Endothelial cell of umbilical vein (primary cell): Measurements from ENCODE around the gene MYO1H. TPM values are rescaled to one million over a fixed set of nuclear protein-coding genes. Genes with fewer than 3 reads are reported as not detected.

Experiments used
- BruUV-seq: library from RNA; stranded (reverse); fragments of 400-500 nt; replicated peaks from 2 replicates; lab custom pipeline; 2021; lab: Mats Ljungman, UMichigan
- CTCF ChIA-PET: fragments of 300-600, 350-600 bp; sonication (Branson Sonifier 250); formaldehyde crosslinking; loops from one replicate; lab custom pipeline; 2021; ENCODE audit warnings: antibody characterized with exemption, inconsistent platforms; lab: Charles Lee
- POLR2A ChIA-PET: fragments of 300-600, 350-600 bp; sonication (Branson Sonifier 250); formaldehyde crosslinking; loops from one replicate; lab custom pipeline; 2021; ENCODE audit warnings: antibody characterized with exemption, inconsistent platforms; lab: Charles Lee
- DNase-seq: peaks from one replicate; pipeline ENCODE4 v3.0.0-alpha.2; 2011; ENCODE audit warnings: low read depth, low spot score
- FAIRE-seq: peaks from 2 replicates; lab custom pipeline; 2011; peaks lifted over from hg19 to GRCh38; lab: Jason Lieb, UNC
- H2AFZ ChIP-seq: 2 replicates; pipeline ENCODE4 v1.6.0; 2012; ENCODE audit warnings: low read depth, low read length, control low read depth, inconsistent platforms
- H3K27ac ChIP-seq: 2 replicates; pipeline ENCODE4 v1.5.1; 2011; ENCODE audit warnings: low read depth, mild to moderate bottlenecking, control low read depth, low read length, moderate library complexity; ENCODE audit not compliant: insufficient read depth
- H3K27me3 ChIP-seq, 2 experiments: 2 replicates each; pipeline versions ENCODE4 v1.6.0 to v1.6.1; 2011; ENCODE audit warnings: low read length in 2 of 2, mixed read lengths in 1 of 2; ENCODE audit not compliant: control insufficient read depth in 2 of 2, insufficient read depth in 2 of 2
- H3K36me3 ChIP-seq, 2 experiments: 2 replicates in 1 of 2; 3 replicates in 1 of 2; pipeline ENCODE4 v1.5.1; 2011; ENCODE audit warnings: low read length in 2 of 2, mild to moderate bottlenecking in 1 of 2, moderate library complexity in 1 of 2; ENCODE audit not compliant: control insufficient read depth in 2 of 2, insufficient read depth in 2 of 2; ENCODE audit errors: extremely low read depth in 1 of 2
- H3K4me1 ChIP-seq: 3 replicates; pipeline ENCODE4 v1.5.1; 2011; ENCODE audit warnings: mild to moderate bottlenecking, low read length; ENCODE audit not compliant: control insufficient read depth, insufficient read depth; ENCODE audit errors: extremely low read depth
- H3K4me2 ChIP-seq: 2 replicates; pipeline ENCODE4 v1.6.1; 2011; ENCODE audit warnings: low read length, control low read depth, mixed read lengths; ENCODE audit not compliant: insufficient read depth
- H3K4me3 ChIP-seq, 3 experiments: fragments of 200-600 bp in 1 of 3; sonication (generic), shearing (Covaris generic) in 1 of 3; replicated peaks in 1 of 3; 2 replicates each; pipeline ENCODE4 v1.5.1; 2011 to 2016; ENCODE audit warnings: control low read depth in 3 of 3, low read length in 3 of 3, mild to moderate bottlenecking in 2 of 3, inconsistent platforms in 1 of 3, low read depth in 1 of 3, moderate library complexity in 1 of 3; ENCODE audit not compliant: insufficient read depth in 1 of 3
- H3K79me2 ChIP-seq: 2 replicates; pipeline ENCODE4 v1.6.0; 2012; ENCODE audit warnings: low read length, inconsistent platforms; ENCODE audit not compliant: control insufficient read depth, insufficient read depth
- H3K9ac ChIP-seq: replicated peaks from 2 replicates; pipeline ENCODE3; 2011; ENCODE audit warnings: low read length, control low read depth; ENCODE audit not compliant: insufficient read depth; ENCODE audit errors: extremely low read depth
- H3K9me1 ChIP-seq: replicated peaks from 3 replicates; pipeline ENCODE4 v1.6.0; 2011; ENCODE audit warnings: mild to moderate bottlenecking, low read length; ENCODE audit not compliant: control insufficient read depth, insufficient read depth; ENCODE audit errors: extremely low read depth
- H3K9me3 ChIP-seq: replicated peaks from 2 replicates; pipeline ENCODE4 v1.5.1; 2012; ENCODE audit warnings: low read length, inconsistent platforms; ENCODE audit not compliant: control insufficient read depth, insufficient read depth
- H4K20me1 ChIP-seq: replicated peaks from 2 replicates; pipeline ENCODE3; 2011; ENCODE audit warnings: mild to moderate bottlenecking, low read length; ENCODE audit not compliant: control insufficient read depth, insufficient read depth; ENCODE audit errors: extremely low read depth
- CTCF ChIP-seq, 2 donors: IDR thresholded peaks; 1 replicate in 1 of 2; 2 replicates in 1 of 2; pipeline ENCODE4 v1.5.1; 2011; ENCODE audit warnings: low read length in 2 of 2, mild to moderate bottlenecking in 2 of 2, moderate library complexity in 2 of 2, control low read depth in 1 of 2, inconsistent platforms in 1 of 2, low read depth in 1 of 2; ENCODE audit not compliant: insufficient read depth in 1 of 2; ENCODE audit errors: extremely low read depth in 1 of 2
- EZH2 ChIP-seq: IDR thresholded peaks from 2 replicates; pipeline ENCODE4 v1.6.1; 2012; ENCODE audit warnings: borderline replicate concordance, low read depth, mild to moderate bottlenecking, moderate library complexity, low read length, inconsistent platforms; ENCODE audit not compliant: severe bottlenecking
- FOS ChIP-seq: IDR thresholded peaks from 2 replicates; pipeline ENCODE4 v1.6.1; 2011; ENCODE audit warnings: mild to moderate bottlenecking, low read length, moderate library complexity, borderline replicate concordance; ENCODE audit not compliant: insufficient read depth
- GATA2 ChIP-seq: IDR thresholded peaks from 2 replicates; pipeline ENCODE4 v1.7.0; 2011; ENCODE audit warnings: low read depth, mild to moderate bottlenecking, moderate library complexity, mixed read lengths, low read length; ENCODE audit not compliant: insufficient read length, insufficient read depth
- JUN ChIP-seq: IDR thresholded peaks from 2 replicates; pipeline ENCODE4 v1.6.1; 2011; ENCODE audit warnings: borderline replicate concordance, low read depth; ENCODE audit not compliant: insufficient read length, insufficient read depth
- MAX ChIP-seq: IDR thresholded peaks from 2 replicates; pipeline ENCODE4 v1.6.1; 2011; ENCODE audit not compliant: insufficient read depth, insufficient read length
- MYC ChIP-seq: IDR thresholded peaks from one replicate; pipeline ENCODE4 v1.6.1; 2011; ENCODE audit warnings: mild to moderate bottlenecking, low read depth, low read length
- POLR2A ChIP-seq: IDR thresholded peaks from 2 replicates; pipeline ENCODE4 v1.6.1; 2012; ENCODE audit warnings: low read depth, mild to moderate bottlenecking, control low read depth, low read length
- POLR2AphosphoS5 ChIP-seq: IDR thresholded peaks from 2 replicates; pipeline ENCODE4 v1.6.1; 2012; ENCODE audit warnings: low read depth, mild to moderate bottlenecking, control low read depth, low read length, moderate library complexity; ENCODE audit not compliant: insufficient read depth
- dilution Hi-C: fragments of 300-500 bp; cut with MboI; formaldehyde crosslinking; loops from one replicate; pipeline ENCODE4 v1.15.0; 2019; ENCODE audit warnings: low sequenced_read_pairs; ENCODE audit not compliant: extremely low pct_ligation_motif_present
- intact Hi-C: fragments of 100-400 bp; cut with micrococcal nuclease; formaldehyde crosslinking; loops from one replicate; pipeline ENCODE4 v1.10.0; 2022
- polyA plus RNA-seq, 4 experiments: library from polyadenylated mRNA; depleted of rRNA in 3 of 4; stranded (reverse) in 3 of 4; unstranded in 1 of 4; fragments of >200 nt; gene quantifications; 2 replicates each; pipeline versions ENCODE4 v1.2.1 to v1.2.3, GENCODE V29; 2011 to 2012; ENCODE audit warnings: missing spikeins in 1 of 4
- total RNA-seq: library from RNA; stranded (reverse); gene quantifications from 2 replicates; pipeline ENCODE4 v1.2.3, GENCODE V29; 2021

MYO1H gene
- total and polyA plus RNA-seq, 2 donors (not counting 3 experiments of a cell fraction or from before 2014, with no cell fraction given), result not detected

- TF ChIP-seq CTCF (IDR thresholded peaks at IDR 0.05; ENCODE audit: extremely low read depth in 1 of 2, insufficient read depth in 1 of 2, low read depth in 1 of 2, low read length in 2 of 2), result no peak
- TF ChIP-seq FOS, result no peak
- no peak for TF ChIP-seq EZH2
- TF ChIP-seq GATA2, result no peak
- no peak for TF ChIP-seq JUN
- no peak for TF ChIP-seq MYC
- no peak for TF ChIP-seq POLR2A
- TF ChIP-seq MAX, result no peak
- TF ChIP-seq POLR2AphosphoS5, result no peak
- no peak overlapping the region for H3K4me2 ChIP-seq
- peaks cover 13% of the 10 kb centered on the region for H3K4me1 ChIP-seq
- dilution Hi-C loops, result no loop called here
- FAIRE-seq (no peak), DNase-seq (no peak)
- H3K36me3 ChIP-seq, result peaks cover 5 to 9% of the 10 kb centered on the region in 2 experiments
- H3K79me2 ChIP-seq, result peaks cover 5% of the 10 kb centered on the region
- no TSS peak for BruUV-seq
- POLR2A ChIA-PET, result no interaction called here
- CTCF ChIA-PET, result interaction anchor here (1.1 to 4.0 kb wide), 2 partner anchors 11 to 19 kb away, joined by 3 to 21 read pairs; no protein-coding TSS in a partner anchor
- no peak overlapping the region for H2AFZ ChIP-seq
- no peaks in the 10 kb centered on the region for H3K27me3 ChIP-seq
- H3K9me1 ChIP-seq, result no peaks in the 10 kb centered on the region
- intact Hi-C loops, result no loop called here
- no peaks in the 10 kb centered on the region for H3K9me3 ChIP-seq
- peaks cover 3% of the 10 kb centered on the region for H4K20me1 ChIP-seq
- H3K4me3 ChIP-seq, result no peak overlapping the region
- H3K27ac ChIP-seq, result no peak overlapping the region
- no peak overlapping the region for H3K9ac ChIP-seq
Measured at GRCh38 chr12:109444259-109444658, 96.6 kb downstream of the MYO1H start.
